Coronary artery (tissue), 2 donors: ENCODE data around the gene RS1.

Experiments
- DNase-seq: peaks from one replicate; pipeline ENCODE4 v3.0.0-alpha.2; 2017; ENCODE audit warnings: low spot score
- H3K27ac ChIP-seq, 2 donors: fragments of 200-600 bp; sonication (generic); one replicate each; pipeline ENCODE4 v1.5.1; 2016 to 2019
- H3K4me3 ChIP-seq: fragments of 200-600 bp; sonication (generic); 2 replicates; pipeline ENCODE4 v1.5.1; 2016; ENCODE audit warnings: mild to moderate bottlenecking, moderate library complexity
- CTCF ChIP-seq: fragments of 200-600 bp; sonication (generic); IDR thresholded peaks from one replicate; pipeline ENCODE4 v1.5.1; 2019; ENCODE audit warnings: antibody characterized with exemption

Gene RS1

GRCh38 chrX:18701621-18702361 lies 29.9 kb upstream of the RS1 start:
- Histone ChIP-seq H3K27ac (peak overlapping the region in 1 of 2 donors; percentile 47), H3K4me3 (no peak overlapping the region)
- TF ChIP-seq CTCF: no peak
- DNase-seq: no peak

GRCh38 chrX:18698737-18699650 lies 27.1 kb upstream of the RS1 start:
- no peak overlapping the region for H3K4me3 ChIP-seq

GRCh38 chrX:18696653-18697052 lies 24.7 kb upstream of the RS1 start:
- no peak for DNase-seq
- H3K27ac ChIP-seq: no peak overlapping the region
- no peak overlapping the region for H3K4me3 ChIP-seq
- TF ChIP-seq CTCF: no peak

More at GRCh38 chrX:18698737-18699650, 27.1 kb upstream of the RS1 start:
- no peak for TF ChIP-seq CTCF
- no peak for DNase-seq
- no peak overlapping the region for H3K27ac ChIP-seq

- Histone ChIP-seq H3K4me3 (no peak overlapping the region), H3K27ac (no peak overlapping the region)
- no peak for TF ChIP-seq CTCF
- DNase-seq: no peak
Observed at GRCh38 chrX:18692541-18692940, 20.6 kb upstream of the RS1 start.

- Histone ChIP-seq H3K27ac (no peak overlapping the region), H3K4me3 (no peak overlapping the region)
- no peak for DNase-seq
- TF ChIP-seq CTCF: no peak
Observed at GRCh38 chrX:18691431-18691830, 19.5 kb upstream of the RS1 start.

- no peak for DNase-seq
- H3K4me3 ChIP-seq: no peak overlapping the region
- H3K27ac ChIP-seq: no peak overlapping the region
- TF ChIP-seq CTCF: no peak
Observed at GRCh38 chrX:18687856-18688495, 16.1 kb upstream of the RS1 start.
